ENCODE measurements around the gene MELK.

Gene MELK

DNA sequence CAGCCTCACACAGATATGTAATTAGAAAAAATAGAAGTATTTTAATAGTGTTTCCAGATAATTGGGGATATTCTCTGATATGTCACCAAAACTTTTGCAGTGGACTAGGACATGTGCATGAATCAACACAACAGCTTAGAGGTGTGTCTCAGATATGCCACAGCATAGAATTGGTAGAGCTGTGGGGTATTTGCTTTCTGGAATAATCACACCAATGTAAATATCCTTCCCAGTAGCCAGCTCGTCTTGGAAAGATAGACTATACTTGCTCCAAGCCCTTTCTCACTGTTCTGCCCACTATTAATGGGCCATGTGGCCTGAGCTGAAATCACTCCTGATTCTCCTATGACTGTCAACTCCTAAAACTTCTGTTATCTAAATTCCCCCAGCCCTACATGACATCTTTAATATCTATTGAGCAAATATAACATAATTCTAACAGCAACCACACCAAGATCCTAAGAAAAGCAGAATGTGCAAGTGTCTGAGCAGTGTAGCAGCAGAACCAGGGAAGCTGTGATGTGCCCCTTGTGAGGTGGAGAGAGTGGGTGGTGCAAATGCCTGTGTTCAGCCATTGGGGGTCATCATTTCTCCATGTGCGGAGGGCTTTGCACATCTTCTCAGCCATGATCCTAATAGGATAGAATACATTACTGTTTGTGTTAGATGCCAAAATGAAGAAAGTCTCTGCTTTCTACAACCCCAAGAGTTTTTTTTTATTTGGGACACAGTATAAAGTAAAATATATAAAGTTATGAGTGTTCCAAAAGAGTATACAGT, 65.0 kb downstream of the MELK start:
- Histone ChIP-seq H3K36me3 (ENCODE audit: control insufficient read depth, insufficient read depth, low read length) (no peaks in the 10 kb centered on the region), H3K4me3 (ENCODE audit: low read length) (no peak overlapping the region), H3K9me3 (ENCODE audit: control insufficient read depth, low read length) (no peaks in the 10 kb centered on the region), H3K4me1 (ENCODE audit: control insufficient read depth, insufficient read depth, low read length) (peaks cover 8% of the 10 kb centered on the region), H3K9ac (ENCODE audit: low read length) (no peak overlapping the region), H3K27me3 (ENCODE audit: control insufficient read depth, insufficient read depth, low read length) (no peaks in the 10 kb centered on the region)

DNA sequence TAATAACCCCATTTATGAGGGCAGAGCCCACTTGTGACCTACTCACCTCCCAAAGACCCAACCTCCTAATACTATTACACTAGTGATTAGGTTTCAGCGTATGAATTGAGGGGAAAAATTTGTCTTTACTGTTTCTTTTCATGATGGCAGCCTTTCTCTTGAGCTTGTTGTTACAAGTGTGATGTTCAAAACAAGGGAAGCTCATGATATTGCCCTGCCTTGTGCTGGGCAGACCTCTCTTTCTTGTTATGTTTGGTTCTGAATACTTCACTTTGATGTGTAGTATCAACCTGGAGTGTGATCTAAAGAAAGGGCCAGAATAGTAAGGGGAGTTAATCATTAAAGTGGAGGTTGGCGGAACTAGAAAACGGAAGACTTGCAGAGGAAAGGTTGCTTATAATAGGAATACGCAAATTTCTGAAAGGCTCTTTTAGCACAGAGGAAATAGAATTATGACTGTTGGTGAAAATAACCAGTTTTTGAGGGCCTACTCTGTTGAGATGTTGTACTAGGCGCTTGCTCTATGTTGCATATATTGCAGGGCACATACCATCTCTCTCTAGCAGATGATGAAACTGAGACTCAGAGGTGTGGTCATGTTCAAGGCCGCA, 68.2 kb downstream of the MELK start:
- Histone ChIP-seq H3K36me3 (ENCODE audit: control insufficient read depth, insufficient read depth, low read length) (no peaks in the 10 kb centered on the region), H3K27me3 (ENCODE audit: control insufficient read depth, insufficient read depth, low read length) (no peaks in the 10 kb centered on the region), H3K4me1 (ENCODE audit: control insufficient read depth, insufficient read depth, low read length) (peaks cover 8% of the 10 kb centered on the region), H3K4me3 (ENCODE audit: low read length) (no peak overlapping the region), H3K9ac (ENCODE audit: low read length) (no peak overlapping the region), H3K9me3 (ENCODE audit: control insufficient read depth, low read length) (no peaks in the 10 kb centered on the region)

DNA sequence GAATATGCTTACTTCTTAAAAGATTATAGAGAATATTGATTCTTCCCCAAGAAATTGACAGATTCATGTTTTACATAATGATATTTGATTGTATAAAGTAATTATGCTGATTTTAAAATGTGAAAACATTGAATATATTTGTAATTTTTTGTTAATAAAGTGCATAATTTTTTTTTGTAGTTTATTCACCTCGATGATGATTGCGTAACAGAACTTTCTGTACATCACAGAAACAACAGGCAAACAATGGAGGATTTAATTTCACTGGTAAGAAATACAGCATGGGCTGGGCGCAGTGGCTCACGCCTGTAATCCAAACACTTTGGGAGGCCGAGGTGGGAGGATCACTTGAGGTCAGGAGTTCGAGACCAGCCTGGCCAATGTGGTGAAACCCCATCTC, 70.1 kb downstream of the MELK start:
- Histone ChIP-seq H3K9me3 (ENCODE audit: control insufficient read depth, low read length) (no peaks in the 10 kb centered on the region), H3K9ac (ENCODE audit: low read length) (no peak overlapping the region), H3K36me3 (ENCODE audit: control insufficient read depth, insufficient read depth, low read length) (no peaks in the 10 kb centered on the region), H3K4me3 (ENCODE audit: low read length) (no peak overlapping the region), H3K27me3 (ENCODE audit: control insufficient read depth, insufficient read depth, low read length) (no peaks in the 10 kb centered on the region), H3K4me1 (ENCODE audit: control insufficient read depth, insufficient read depth, low read length) (peaks cover 2% of the 10 kb centered on the region)

DNA sequence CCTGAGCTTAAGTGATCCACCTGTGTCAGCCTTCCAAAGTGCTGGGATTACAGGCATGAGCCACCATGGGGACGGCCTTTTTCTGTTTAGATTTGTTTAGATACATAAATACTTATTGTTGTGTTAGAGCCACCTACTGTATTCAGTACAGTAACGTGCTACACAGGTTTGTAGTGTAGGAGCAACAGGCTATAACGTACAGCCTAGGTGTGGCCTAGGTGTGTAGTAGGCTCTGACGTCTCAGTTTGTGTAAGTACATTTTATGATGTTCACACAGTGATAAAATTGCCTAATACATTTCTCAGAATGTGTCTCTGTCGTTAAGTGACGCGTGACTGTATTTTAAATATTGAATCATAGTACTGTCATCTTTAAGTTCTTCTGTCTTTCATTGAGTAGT, 84.1 kb downstream of the MELK start:
- H3K4me1 ChIP-seq (ENCODE audit: control insufficient read depth, insufficient read depth, low read length): no peaks in the 10 kb centered on the region

DNA sequence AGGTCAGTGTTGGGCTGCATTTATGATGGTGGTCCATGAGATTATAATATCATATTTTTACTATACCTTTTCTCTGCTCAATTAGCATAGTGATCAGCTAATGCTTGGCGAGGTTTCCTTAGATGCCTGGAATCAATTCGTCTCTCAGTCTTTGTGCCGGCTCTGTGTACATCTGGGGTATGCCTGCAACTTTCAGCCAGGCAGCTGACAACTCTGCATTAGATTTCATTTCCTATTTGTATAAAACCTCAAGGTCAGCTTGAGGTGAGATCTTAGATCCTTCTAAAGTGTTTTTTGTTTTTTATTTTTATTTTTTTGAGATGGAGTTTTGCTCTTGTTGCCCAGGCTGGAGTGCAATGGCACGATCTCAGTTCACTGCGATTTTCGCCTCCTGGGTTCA, 86.8 kb downstream of the MELK start:
- H3K27me3 ChIP-seq (ENCODE audit: control insufficient read depth, insufficient read depth, low read length): no peaks in the 10 kb centered on the region
- no peaks in the 10 kb centered on the region for H3K4me1 ChIP-seq (ENCODE audit: control insufficient read depth, insufficient read depth, low read length)
- no peaks in the 10 kb centered on the region for H3K9me3 ChIP-seq (ENCODE audit: control insufficient read depth, low read length)
- H3K36me3 ChIP-seq (ENCODE audit: control insufficient read depth, insufficient read depth, low read length): no peaks in the 10 kb centered on the region
- H3K4me3 ChIP-seq (ENCODE audit: low read length): no peak overlapping the region
- no peak overlapping the region for H3K9ac ChIP-seq (ENCODE audit: low read length)

More for the DNA sequence above, 84.1 kb downstream of the MELK start:
- Histone ChIP-seq H3K4me3 (ENCODE audit: low read length) (no peak overlapping the region), H3K27me3 (ENCODE audit: control insufficient read depth, insufficient read depth, low read length) (no peaks in the 10 kb centered on the region), H3K9me3 (ENCODE audit: control insufficient read depth, low read length) (no peaks in the 10 kb centered on the region), H3K36me3 (ENCODE audit: control insufficient read depth, insufficient read depth, low read length) (no peaks in the 10 kb centered on the region), H3K9ac (ENCODE audit: low read length) (no peak overlapping the region)

DNA sequence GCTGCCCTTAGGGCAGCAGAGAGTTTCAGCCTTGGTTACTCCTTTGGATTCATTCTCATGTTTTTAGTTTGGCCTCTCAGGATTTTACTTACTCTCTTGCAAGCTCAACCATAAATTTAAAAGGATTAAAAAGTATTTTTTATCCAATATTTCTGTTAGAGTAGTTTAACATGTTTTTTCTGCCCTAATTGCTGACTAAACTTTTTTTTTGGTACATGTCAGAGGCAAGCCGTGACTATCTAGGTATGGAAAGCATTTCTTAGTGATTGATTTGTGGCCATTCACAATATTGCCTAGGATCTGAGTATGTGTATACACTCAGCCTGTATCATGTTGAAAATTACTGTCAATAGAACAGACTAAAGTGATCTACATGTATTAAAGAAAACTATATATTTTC, 92.1 kb downstream of the MELK start:
- H3K4me3 ChIP-seq (ENCODE audit: low read length): no peak overlapping the region
- H3K36me3 ChIP-seq (ENCODE audit: control insufficient read depth, insufficient read depth, low read length): no peaks in the 10 kb centered on the region
- H3K9me3 ChIP-seq (ENCODE audit: control insufficient read depth, low read length): no peaks in the 10 kb centered on the region
- no peaks in the 10 kb centered on the region for H3K27me3 ChIP-seq (ENCODE audit: control insufficient read depth, insufficient read depth, low read length)
- no peak overlapping the region for H3K9ac ChIP-seq (ENCODE audit: low read length)
- no peaks in the 10 kb centered on the region for H3K4me1 ChIP-seq (ENCODE audit: control insufficient read depth, insufficient read depth, low read length)

DNA sequence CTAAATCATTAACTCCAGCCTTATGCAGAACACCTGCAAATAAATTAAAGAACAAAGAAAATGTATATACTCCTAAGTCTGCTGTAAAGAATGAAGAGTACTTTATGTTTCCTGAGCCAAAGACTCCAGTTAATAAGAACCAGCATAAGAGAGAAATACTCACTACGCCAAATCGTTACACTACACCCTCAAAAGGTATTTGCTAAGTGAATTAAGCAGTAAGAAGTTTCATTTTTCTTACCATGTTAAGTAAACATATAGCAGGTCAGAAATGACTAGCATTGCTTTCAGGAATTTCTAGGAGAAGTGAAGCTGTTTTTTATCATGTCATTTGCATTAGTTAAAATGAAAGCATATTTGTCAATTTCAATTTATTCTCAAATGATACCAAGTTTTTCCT, 92.7 kb downstream of the MELK start:
- Histone ChIP-seq H3K4me3 (ENCODE audit: low read length) (no peak overlapping the region), H3K4me1 (ENCODE audit: control insufficient read depth, insufficient read depth, low read length) (no peaks in the 10 kb centered on the region), H3K9me3 (ENCODE audit: control insufficient read depth, low read length) (no peaks in the 10 kb centered on the region), H3K36me3 (ENCODE audit: control insufficient read depth, insufficient read depth, low read length) (no peaks in the 10 kb centered on the region), H3K9ac (ENCODE audit: low read length) (no peak overlapping the region), H3K27me3 (ENCODE audit: control insufficient read depth, insufficient read depth, low read length) (no peaks in the 10 kb centered on the region)

DNA sequence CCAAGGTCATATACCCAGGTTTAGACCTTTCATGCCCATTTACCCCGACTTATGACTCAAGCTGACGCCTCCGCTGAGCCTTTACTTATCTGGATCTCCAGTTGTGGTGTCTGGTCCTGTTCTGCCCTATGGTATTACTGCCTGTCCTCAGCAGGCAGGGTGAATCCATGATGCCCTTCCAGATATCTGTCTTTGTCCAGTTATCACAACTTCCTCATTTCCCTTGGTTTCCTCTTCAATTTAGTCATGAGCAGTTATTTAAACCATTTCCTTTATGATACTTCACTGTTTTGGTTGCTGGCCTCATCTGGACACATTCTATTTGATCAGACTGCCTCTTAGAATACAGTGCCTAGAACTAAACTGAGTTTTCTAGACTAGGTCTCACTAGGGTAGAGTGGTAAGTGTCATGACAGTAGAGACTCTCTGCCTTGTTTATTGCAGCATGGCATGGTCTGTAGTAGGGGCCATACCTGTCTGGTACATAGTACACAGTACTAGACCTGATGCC, 93.3 kb downstream of the MELK start:
- H3K36me3 ChIP-seq (ENCODE audit: control insufficient read depth, insufficient read depth, low read length): no peaks in the 10 kb centered on the region
- H3K27me3 ChIP-seq (ENCODE audit: control insufficient read depth, insufficient read depth, low read length): no peaks in the 10 kb centered on the region
- no peaks in the 10 kb centered on the region for H3K9me3 ChIP-seq (ENCODE audit: control insufficient read depth, low read length)
- H3K4me3 ChIP-seq (ENCODE audit: low read length): no peak overlapping the region
- H3K9ac ChIP-seq (ENCODE audit: low read length): no peak overlapping the region
- H3K4me1 ChIP-seq (ENCODE audit: control insufficient read depth, insufficient read depth, low read length): no peaks in the 10 kb centered on the region

DNA sequence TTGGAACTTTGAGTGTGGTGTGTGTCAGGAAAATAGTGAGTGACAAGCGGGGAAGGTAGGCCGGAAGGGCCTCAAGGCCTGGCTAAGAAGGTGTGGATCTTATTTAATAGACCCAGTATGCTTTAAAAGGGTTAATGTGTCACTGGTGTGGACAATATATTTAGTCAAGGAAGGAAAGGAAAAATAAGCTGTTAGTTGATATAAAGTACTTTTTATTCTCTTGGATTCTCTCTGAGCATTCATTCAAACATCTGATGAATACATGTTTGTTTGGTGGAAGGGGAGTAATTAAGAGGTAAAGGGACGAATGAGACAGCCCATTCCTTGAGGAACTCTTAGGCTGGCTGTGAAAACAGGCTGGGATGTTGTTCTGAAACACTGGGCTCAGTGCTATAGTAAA, 98.9 kb downstream of the MELK start:
- Histone ChIP-seq H3K4me3 (ENCODE audit: low read length) (no peak overlapping the region), H3K36me3 (ENCODE audit: control insufficient read depth, insufficient read depth, low read length) (no peaks in the 10 kb centered on the region), H3K9ac (ENCODE audit: low read length) (no peak overlapping the region), H3K9me3 (ENCODE audit: control insufficient read depth, low read length) (no peaks in the 10 kb centered on the region), H3K27me3 (ENCODE audit: control insufficient read depth, insufficient read depth, low read length) (no peaks in the 10 kb centered on the region), H3K4me1 (ENCODE audit: control insufficient read depth, insufficient read depth, low read length) (no peaks in the 10 kb centered on the region)

DNA sequence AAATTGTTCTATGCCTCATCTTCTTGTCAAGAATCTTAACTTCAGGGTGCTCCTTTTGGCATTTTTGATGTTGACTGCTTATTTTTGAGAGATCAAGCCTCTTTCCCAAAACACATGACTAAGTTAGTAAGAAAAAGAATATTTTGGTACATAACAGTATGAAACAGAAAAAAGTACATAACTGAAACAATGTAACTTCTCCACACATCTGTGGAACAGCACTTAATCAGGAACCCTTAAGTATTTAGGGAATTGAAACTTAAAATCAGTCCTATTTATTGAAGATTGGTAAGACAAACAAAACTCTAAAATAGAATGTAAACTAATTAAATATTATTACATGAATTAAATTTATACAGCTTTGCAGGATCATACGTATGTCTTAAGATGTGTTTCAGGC, 103.4 kb downstream of the MELK start:
- H3K9me3 ChIP-seq (ENCODE audit: control insufficient read depth, low read length): no peaks in the 10 kb centered on the region
- H3K9ac ChIP-seq (ENCODE audit: low read length): no peak overlapping the region
- no peaks in the 10 kb centered on the region for H3K36me3 ChIP-seq (ENCODE audit: control insufficient read depth, insufficient read depth, low read length)

DNA sequence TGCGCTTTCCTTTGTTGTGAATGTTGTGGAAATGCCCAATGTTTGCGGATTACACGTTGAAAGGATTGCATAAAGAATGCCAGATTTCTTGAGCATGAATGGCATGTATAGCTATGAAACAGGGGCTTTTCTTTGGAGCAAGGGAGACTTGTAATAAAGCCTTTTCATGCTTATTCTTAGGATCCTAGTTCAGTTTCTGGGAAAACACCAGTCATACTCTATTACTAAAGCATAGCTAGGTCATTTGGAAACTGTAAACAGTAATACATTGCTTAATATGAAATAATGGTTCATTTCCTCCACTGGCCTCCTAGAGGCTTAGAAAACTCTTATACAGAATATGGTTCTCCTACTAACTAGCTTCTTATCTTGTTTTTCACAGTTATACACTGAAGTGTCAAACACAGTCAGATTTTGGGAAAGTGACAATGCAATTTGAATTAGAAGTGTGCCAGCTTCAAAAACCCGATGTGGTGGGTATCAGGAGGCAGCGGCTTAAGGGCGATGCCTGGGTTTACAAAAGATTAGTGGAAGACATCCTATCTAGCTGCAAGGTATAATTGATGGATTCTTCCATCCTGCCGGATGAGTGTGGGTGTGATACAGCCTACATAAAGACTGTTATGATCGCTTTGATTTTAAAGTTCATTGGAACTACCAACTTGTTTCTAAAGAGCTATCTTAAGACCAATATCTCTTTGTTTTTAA, 104.2 kb downstream of the MELK start:
- no peak overlapping the region for H3K9ac ChIP-seq (ENCODE audit: low read length)
- no peak overlapping the region for H3K4me3 ChIP-seq (ENCODE audit: low read length)
- H3K4me1 ChIP-seq (ENCODE audit: control insufficient read depth, insufficient read depth, low read length): no peaks in the 10 kb centered on the region
- no peaks in the 10 kb centered on the region for H3K27me3 ChIP-seq (ENCODE audit: control insufficient read depth, insufficient read depth, low read length)
- H3K9me3 ChIP-seq (ENCODE audit: control insufficient read depth, low read length): no peaks in the 10 kb centered on the region
- no peaks in the 10 kb centered on the region for H3K36me3 ChIP-seq (ENCODE audit: control insufficient read depth, insufficient read depth, low read length)

More for the DNA sequence above, 103.4 kb downstream of the MELK start:
- H3K4me3 ChIP-seq (ENCODE audit: low read length): no peak overlapping the region
- H3K27me3 ChIP-seq (ENCODE audit: control insufficient read depth, insufficient read depth, low read length): no peaks in the 10 kb centered on the region
- no peaks in the 10 kb centered on the region for H3K4me1 ChIP-seq (ENCODE audit: control insufficient read depth, insufficient read depth, low read length)

DNA sequence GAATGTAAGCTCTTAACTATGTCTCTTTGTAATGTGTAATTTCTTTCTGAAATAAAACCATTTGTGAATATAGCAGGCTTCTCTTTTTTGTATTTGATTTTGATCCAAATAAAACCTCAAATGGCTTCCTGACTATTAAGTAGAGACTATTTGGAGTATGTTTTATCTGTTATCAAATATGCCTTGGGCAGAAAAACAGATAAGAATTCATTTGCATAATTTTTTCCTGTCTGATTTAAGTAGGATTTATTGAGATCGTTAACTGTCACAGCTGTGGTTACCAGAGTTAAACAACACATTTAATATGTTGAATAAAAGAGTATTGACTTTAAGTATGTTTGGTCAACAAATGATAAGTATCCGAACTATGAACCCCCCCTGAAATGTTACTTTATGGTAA, 104.9 kb downstream of the MELK start:
- H3K4me1 ChIP-seq (ENCODE audit: control insufficient read depth, insufficient read depth, low read length): no peaks in the 10 kb centered on the region
- H3K9me3 ChIP-seq (ENCODE audit: control insufficient read depth, low read length): no peaks in the 10 kb centered on the region
- H3K4me3 ChIP-seq (ENCODE audit: low read length): no peak overlapping the region
- H3K36me3 ChIP-seq (ENCODE audit: control insufficient read depth, insufficient read depth, low read length): no peaks in the 10 kb centered on the region
- no peaks in the 10 kb centered on the region for H3K27me3 ChIP-seq (ENCODE audit: control insufficient read depth, insufficient read depth, low read length)
- no peak overlapping the region for H3K9ac ChIP-seq (ENCODE audit: low read length)

All from mucosa of stomach (tissue), 1 donor.